Gastrocnemius medialis (tissue), 4 donors: ENCODE results near the gene FBXO9.

Experiments
- CTCF ChIP-seq, 5 experiments: fragments of 450-650 bp in 3 of 5; fragments of 200-600 bp in 2 of 5; sonication (generic) in 2 of 5; IDR thresholded peaks in 4 of 5; conservative IDR thresholded peaks in 1 of 5; 1 replicate in 4 of 5; 2 replicates in 1 of 5; pipeline ENCODE4 v1.5.1; 2016 to 2019; ENCODE audit warnings: antibody characterized with exemption in 5 of 5, mild to moderate bottlenecking in 3 of 5, moderate library complexity in 3 of 5
- POLR2A ChIP-seq, 2 donors: fragments of 450-650 bp; IDR thresholded peaks; one replicate each; pipeline ENCODE4 v1.6.1; 2017; ENCODE audit warnings: antibody characterized with exemption in 2 of 2, mild to moderate bottlenecking in 2 of 2, moderate library complexity in 2 of 2

GRCh38 chr6:53033764-53034163, 31.4 kb upstream of the FBXO9 start:
- no peak for TF ChIP-seq CTCF (IDR thresholded peaks at IDR 0.05 in 4 of 5, conservative IDR thresholded peaks at IDR 0.05 in 1 of 5)
- TF ChIP-seq POLR2A (IDR thresholded peaks at IDR 0.05) = no peak
